Neural progenitor cell (in vitro differentiated cells): ENCODE results near the gene SLC25A26. TPM values are rescaled to one million over a fixed set of nuclear protein-coding genes. Genes with fewer than 3 reads are reported as not detected.

Experiments
- DNase-seq: peaks from one replicate; pipeline ENCODE4 v3.0.0-alpha.2; 2016; ENCODE audit warnings: low spot score
- H2AFZ ChIP-seq: fragments of 200-600 bp; sonication (generic); replicated peaks from 2 replicates; pipeline ENCODE4 v1.6.1; 2016; ENCODE audit warnings: antibody characterized with exemption
- H3F3A ChIP-seq: fragments of 200-600 bp; sonication (generic); 2 replicates; pipeline ENCODE4 v1.6.1; 2016; ENCODE audit warnings: antibody characterized with exemption, low read depth
- H3K27ac ChIP-seq: fragments of 200-600 bp; sonication (generic); 2 replicates; pipeline ENCODE4 v1.5.1; 2016; ENCODE audit warnings: mild to moderate bottlenecking
- H3K27me3 ChIP-seq: fragments of 200-600 bp; sonication (generic); 2 replicates; pipeline ENCODE4 v1.6.1; 2016; ENCODE audit warnings: mild to moderate bottlenecking, moderate library complexity
- H3K36me3 ChIP-seq: fragments of 200-600 bp; sonication (generic); 2 replicates; pipeline ENCODE4 v1.5.1; 2016
- H3K4me1 ChIP-seq: fragments of 200-600 bp; sonication (generic); 2 replicates; pipeline ENCODE4 v1.6.1; 2016; ENCODE audit warnings: mixed run types
- H3K4me2 ChIP-seq: fragments of 200-600 bp; sonication (generic); 2 replicates; pipeline ENCODE4 v1.6.1; 2016
- H3K4me3 ChIP-seq: fragments of 200-600 bp; sonication (generic); 2 replicates; pipeline ENCODE4 v1.5.1; 2016
- H3K79me2 ChIP-seq: fragments of 200-600 bp; sonication (generic); 2 replicates; pipeline ENCODE4 v1.6.1; 2016; ENCODE audit warnings: low read depth
- H3K9ac ChIP-seq: fragments of 200-600 bp; sonication (generic); 2 replicates; pipeline ENCODE4 v1.6.1; 2016
- H3K9me3 ChIP-seq: fragments of 200-600 bp; sonication (generic); 2 replicates; pipeline ENCODE4 v1.5.1; 2016; ENCODE audit warnings: low read depth
- H4K20me1 ChIP-seq: fragments of 200-600 bp; sonication (generic); 2 replicates; pipeline ENCODE4 v1.6.1; 2016; ENCODE audit warnings: low read depth
- H3K27ac Mint-ChIP-seq: 3 replicates; pipeline ENCODE4 v1.8.0; 2021; ENCODE audit warnings: mixed read lengths
- H3K27me3 Mint-ChIP-seq: 2 replicates; pipeline ENCODE4 v1.8.0; 2022; ENCODE audit warnings: low read depth, mild to moderate bottlenecking, inconsistent platforms, moderate library complexity, mixed read lengths; ENCODE audit not compliant: insufficient read depth
- H3K36me3 Mint-ChIP-seq: 3 replicates; pipeline ENCODE4 v1.8.0; 2021; ENCODE audit warnings: mixed read lengths
- H3K4me1 Mint-ChIP-seq: 3 replicates; pipeline ENCODE4 v1.8.0; 2021; ENCODE audit warnings: mixed read lengths
- H3K4me3 Mint-ChIP-seq: 3 replicates; pipeline ENCODE4 v1.8.0; 2021; ENCODE audit warnings: mild to moderate bottlenecking, moderate library complexity, mixed read lengths
- H3K9me3 Mint-ChIP-seq: 3 replicates; pipeline ENCODE4 v1.8.0; 2020; ENCODE audit warnings: mixed read lengths
- EZH2 ChIP-seq: fragments of 200-600 bp; sonication (generic); IDR thresholded peaks from 2 replicates; pipeline ENCODE4 v1.6.1; 2017; ENCODE audit warnings: antibody characterized with exemption, mild to moderate bottlenecking, moderate library complexity
- EZH2phosphoT487 ChIP-seq: fragments of 200-600 bp; sonication (generic); IDR thresholded peaks from 2 replicates; pipeline ENCODE4 v1.6.1; 2017; ENCODE audit warnings: antibody characterized with exemption
- total RNA-seq: library from RNA; depleted of rRNA; stranded (reverse); fragments of >200 nt; gene quantifications from 2 replicates; pipeline ENCODE4 v1.2.3, GENCODE V29; 2015; ENCODE audit warnings: low replicate concordance
- TF ChIP-seq, protein P1 (sequence below): fragments of 200-600 bp; sonication (generic); IDR thresholded peaks from 2 replicates; pipeline ENCODE4 v1.5.1; 2017; ENCODE audit warnings: antibody characterized with exemption, mild to moderate bottlenecking

SLC25A26 gene
- total RNA-seq, 1 donor from 2014 or later = 17.0 TPM

- no peaks in the 10 kb centered on the region for H3K36me3 ChIP-seq
- H3K9me3 ChIP-seq = no peaks in the 10 kb centered on the region
- H4K20me1 ChIP-seq = peaks cover 6% of the 10 kb centered on the region
- DNase-seq = no peak
- H3K4me1 Mint-ChIP-seq = peaks cover 2% of the 10 kb centered on the region
- no peaks in the 10 kb centered on the region for H3K79me2 ChIP-seq
- no peak overlapping the region for H3K27ac ChIP-seq
- H2AFZ ChIP-seq = no peak overlapping the region
- H3K36me3 Mint-ChIP-seq = peaks cover 7% of the 10 kb centered on the region
- no peak overlapping the region for H3K4me2 ChIP-seq
- no peaks in the 10 kb centered on the region for H3K27me3 ChIP-seq
- no peak overlapping the region for H3K4me3 Mint-ChIP-seq
- H3K4me3 ChIP-seq = no peak overlapping the region
- no peaks in the 10 kb centered on the region for H3K9me3 Mint-ChIP-seq
- TF ChIP-seq EZH2phosphoT487 = no peak
- TF ChIP-seq, protein P1, sequence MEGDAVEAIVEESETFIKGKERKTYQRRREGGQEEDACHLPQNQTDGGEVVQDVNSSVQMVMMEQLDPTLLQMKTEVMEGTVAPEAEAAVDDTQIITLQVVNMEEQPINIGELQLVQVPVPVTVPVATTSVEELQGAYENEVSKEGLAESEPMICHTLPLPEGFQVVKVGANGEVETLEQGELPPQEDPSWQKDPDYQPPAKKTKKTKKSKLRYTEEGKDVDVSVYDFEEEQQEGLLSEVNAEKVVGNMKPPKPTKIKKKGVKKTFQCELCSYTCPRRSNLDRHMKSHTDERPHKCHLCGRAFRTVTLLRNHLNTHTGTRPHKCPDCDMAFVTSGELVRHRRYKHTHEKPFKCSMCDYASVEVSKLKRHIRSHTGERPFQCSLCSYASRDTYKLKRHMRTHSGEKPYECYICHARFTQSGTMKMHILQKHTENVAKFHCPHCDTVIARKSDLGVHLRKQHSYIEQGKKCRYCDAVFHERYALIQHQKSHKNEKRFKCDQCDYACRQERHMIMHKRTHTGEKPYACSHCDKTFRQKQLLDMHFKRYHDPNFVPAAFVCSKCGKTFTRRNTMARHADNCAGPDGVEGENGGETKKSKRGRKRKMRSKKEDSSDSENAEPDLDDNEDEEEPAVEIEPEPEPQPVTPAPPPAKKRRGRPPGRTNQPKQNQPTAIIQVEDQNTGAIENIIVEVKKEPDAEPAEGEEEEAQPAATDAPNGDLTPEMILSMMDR = no peak
- no peak for TF ChIP-seq EZH2
- H3K4me1 ChIP-seq = peaks cover 18% of the 10 kb centered on the region
- no peak overlapping the region for H3K27ac Mint-ChIP-seq
- H3F3A ChIP-seq = peaks cover 22% of the 10 kb centered on the region
- H3K27me3 Mint-ChIP-seq = no peaks in the 10 kb centered on the region
- no peak overlapping the region for H3K9ac ChIP-seq
Observed at GRCh38 chr3:66370179-66370578, 149.4 kb downstream of the SLC25A26 start.

- H3K4me1 Mint-ChIP-seq = no peaks in the 10 kb centered on the region
- no peak for DNase-seq
- Histone ChIP-seq H3K27me3 (no peaks in the 10 kb centered on the region), H3K4me2 (no peak overlapping the region), H3K36me3 (peaks cover 6% of the 10 kb centered on the region), H4K20me1 (peaks cover 6% of the 10 kb centered on the region), H3K4me3 (no peak overlapping the region), H3K9me3 (no peaks in the 10 kb centered on the region), H3K79me2 (no peaks in the 10 kb centered on the region), H2AFZ (no peak overlapping the region), H3K9ac (no peak overlapping the region), H3K4me1 (peaks cover 6% of the 10 kb centered on the region), H3K27ac (no peak overlapping the region), H3F3A (peaks cover 34% of the 10 kb centered on the region)
- no peak overlapping the region for H3K27ac Mint-ChIP-seq
- TF ChIP-seq, protein P1 = no peak
- TF ChIP-seq EZH2phosphoT487 = no peak
- TF ChIP-seq EZH2 = no peak
- no peaks in the 10 kb centered on the region for H3K27me3 Mint-ChIP-seq
- no peak overlapping the region for H3K4me3 Mint-ChIP-seq
- H3K9me3 Mint-ChIP-seq = no peaks in the 10 kb centered on the region
- peaks cover 16% of the 10 kb centered on the region for H3K36me3 Mint-ChIP-seq
Observed at GRCh38 chr3:66371432-66371831, 150.6 kb downstream of the SLC25A26 start.

DNA sequence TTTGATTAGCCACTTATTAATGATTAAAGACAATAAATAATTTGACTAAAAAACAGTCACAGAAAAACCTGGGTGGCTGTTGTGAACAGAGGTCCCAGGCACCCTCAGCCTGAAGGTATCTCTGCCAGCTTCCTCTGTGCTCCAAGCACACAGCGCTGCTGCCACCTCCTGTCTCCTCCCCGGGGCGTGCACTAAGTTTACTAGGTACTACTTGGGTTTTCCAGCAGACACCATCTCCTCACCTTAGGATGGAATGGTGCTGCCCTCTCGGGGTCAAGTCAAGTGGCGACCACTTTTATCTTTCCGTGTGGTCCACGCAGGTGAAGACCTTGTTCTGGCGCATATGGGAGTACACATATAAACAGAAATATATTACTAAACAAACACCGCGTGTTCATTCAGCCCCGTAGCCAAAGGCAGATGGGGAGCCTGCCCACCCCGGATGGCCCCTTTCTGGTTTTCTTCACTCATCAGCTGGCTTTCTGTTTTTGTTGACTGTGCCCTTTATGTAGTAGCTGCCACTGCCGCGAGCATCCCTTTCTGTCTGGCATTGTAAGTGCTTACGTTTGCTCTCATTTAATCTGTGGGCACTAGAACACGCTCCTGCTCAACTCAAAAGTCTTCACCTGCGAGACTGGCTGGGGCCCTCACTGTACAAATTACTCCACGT lies 152.0 kb downstream of the SLC25A26 start:
- no peaks in the 10 kb centered on the region for H3K9me3 Mint-ChIP-seq
- no peak overlapping the region for H3K27ac ChIP-seq
- peaks cover 3% of the 10 kb centered on the region for H3K4me1 Mint-ChIP-seq
- TF ChIP-seq, protein P1 = peak; percentile 54
- no peak for TF ChIP-seq EZH2
- no peak overlapping the region for H3K4me2 ChIP-seq
- no peak overlapping the region for H3K4me3 ChIP-seq
- no peaks in the 10 kb centered on the region for H3K9me3 ChIP-seq
- H3F3A ChIP-seq = peaks cover 46% of the 10 kb centered on the region
- H3K27me3 Mint-ChIP-seq = no peaks in the 10 kb centered on the region
- peak; percentile 59 for DNase-seq
- H3K4me1 ChIP-seq = no peaks in the 10 kb centered on the region
- no peak overlapping the region for H3K27ac Mint-ChIP-seq
- no peak overlapping the region for H3K9ac ChIP-seq
- peaks cover 21% of the 10 kb centered on the region for H3K36me3 Mint-ChIP-seq
- peaks cover 11% of the 10 kb centered on the region for H4K20me1 ChIP-seq
- H3K36me3 ChIP-seq = peaks cover 7% of the 10 kb centered on the region
- H3K79me2 ChIP-seq = no peaks in the 10 kb centered on the region
- no peaks in the 10 kb centered on the region for H3K27me3 ChIP-seq
- no peak overlapping the region for H2AFZ ChIP-seq
- H3K4me3 Mint-ChIP-seq = no peak overlapping the region
